Measurements from ENCODE around the gene OR2Y1. TPM values are rescaled to one million over a fixed set of nuclear protein-coding genes. Genes with fewer than 3 reads are reported as not detected.
"Not testable (repeated sequence)": the region's sequence is repeated elsewhere in the genome, so short reads cannot be mapped to it uniquely, and the experiment has no call there.

Gene OR2Y1
- total and polyA plus RNA-seq, 3 donors from 2014 or later, result not detected

DNA sequence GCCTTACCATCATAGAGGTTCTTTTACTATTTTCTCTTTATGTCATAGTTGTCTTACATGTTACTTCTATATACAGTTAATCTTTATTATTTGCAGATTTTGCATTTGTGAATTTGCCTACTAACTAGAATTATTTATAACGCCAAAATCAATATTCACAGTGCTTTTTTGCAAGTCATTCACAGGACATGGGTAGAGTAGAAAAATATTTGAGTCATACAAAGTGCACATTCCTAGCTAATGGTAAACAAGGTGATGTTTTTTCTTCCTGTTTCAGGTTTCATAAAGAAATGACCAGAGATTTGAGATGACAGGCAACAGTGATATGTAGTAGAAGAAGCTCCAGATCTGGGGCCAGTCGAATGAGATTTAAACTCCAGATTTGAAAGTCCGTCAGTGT, 30.0 kb upstream of the OR2Y1 start:
- no peak for DNase-seq
- no peak for TF ChIP-seq POLR2A (IDR thresholded peaks at IDR 0.05)
- TF ChIP-seq, protein P1, sequence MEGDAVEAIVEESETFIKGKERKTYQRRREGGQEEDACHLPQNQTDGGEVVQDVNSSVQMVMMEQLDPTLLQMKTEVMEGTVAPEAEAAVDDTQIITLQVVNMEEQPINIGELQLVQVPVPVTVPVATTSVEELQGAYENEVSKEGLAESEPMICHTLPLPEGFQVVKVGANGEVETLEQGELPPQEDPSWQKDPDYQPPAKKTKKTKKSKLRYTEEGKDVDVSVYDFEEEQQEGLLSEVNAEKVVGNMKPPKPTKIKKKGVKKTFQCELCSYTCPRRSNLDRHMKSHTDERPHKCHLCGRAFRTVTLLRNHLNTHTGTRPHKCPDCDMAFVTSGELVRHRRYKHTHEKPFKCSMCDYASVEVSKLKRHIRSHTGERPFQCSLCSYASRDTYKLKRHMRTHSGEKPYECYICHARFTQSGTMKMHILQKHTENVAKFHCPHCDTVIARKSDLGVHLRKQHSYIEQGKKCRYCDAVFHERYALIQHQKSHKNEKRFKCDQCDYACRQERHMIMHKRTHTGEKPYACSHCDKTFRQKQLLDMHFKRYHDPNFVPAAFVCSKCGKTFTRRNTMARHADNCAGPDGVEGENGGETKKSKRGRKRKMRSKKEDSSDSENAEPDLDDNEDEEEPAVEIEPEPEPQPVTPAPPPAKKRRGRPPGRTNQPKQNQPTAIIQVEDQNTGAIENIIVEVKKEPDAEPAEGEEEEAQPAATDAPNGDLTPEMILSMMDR (IDR thresholded peaks at IDR 0.05), result no peak
- 74 to 90% methylated on average over 3 of the region's 3 CpGs for WGBS, 2 donors
- Histone ChIP-seq H3K4me1 (no peaks in the 10 kb centered on the region), H3K27me3 (no peaks in the 10 kb centered on the region), H3K9me3 (no peaks in the 10 kb centered on the region), H3K36me3 (ENCODE audit: low read depth, missing control alignments) (no peaks in the 10 kb centered on the region), H3K4me3 (no peak overlapping the region), H3K27ac (no peak overlapping the region)
- intact Hi-C loops (cut with DNase I; ENCODE audit: low total_unique reads), result no loop called here

DNA sequence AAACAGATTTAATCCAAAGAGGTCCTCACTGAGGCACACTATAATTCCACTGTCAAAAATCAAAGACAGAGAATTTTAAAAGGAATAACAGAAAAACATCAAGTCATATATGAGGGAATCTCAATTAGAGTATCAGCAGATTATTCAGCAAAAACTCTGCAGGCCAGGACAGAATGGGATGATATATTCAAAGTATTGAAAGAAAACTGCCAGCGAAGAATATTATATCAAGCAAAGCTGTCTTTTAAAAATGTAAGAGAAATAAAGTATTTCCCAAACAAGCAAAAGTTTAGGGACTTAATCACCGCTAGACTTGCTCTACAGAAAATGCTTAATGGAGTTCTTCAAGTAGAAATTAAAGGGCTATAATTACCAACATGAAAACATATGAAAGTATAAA, 15.7 kb upstream of the OR2Y1 start:
- Histone ChIP-seq H3K27ac (no peak overlapping the region), H3K4me3 (no peak overlapping the region), H3K9me3 (no peaks in the 10 kb centered on the region), H3K27me3 (no peaks in the 10 kb centered on the region), H3K36me3 (ENCODE audit: low read depth, missing control alignments) (no peaks in the 10 kb centered on the region), H3K4me1 (no peaks in the 10 kb centered on the region)
- DNase-seq, result no peak
- 66 to 86% methylated on average over 2 of the region's 2 CpGs for WGBS, 2 donors
- no peak for TF ChIP-seq POLR2A (IDR thresholded peaks at IDR 0.05)
- intact Hi-C loops (cut with DNase I; ENCODE audit: low total_unique reads), result no loop called here

DNA sequence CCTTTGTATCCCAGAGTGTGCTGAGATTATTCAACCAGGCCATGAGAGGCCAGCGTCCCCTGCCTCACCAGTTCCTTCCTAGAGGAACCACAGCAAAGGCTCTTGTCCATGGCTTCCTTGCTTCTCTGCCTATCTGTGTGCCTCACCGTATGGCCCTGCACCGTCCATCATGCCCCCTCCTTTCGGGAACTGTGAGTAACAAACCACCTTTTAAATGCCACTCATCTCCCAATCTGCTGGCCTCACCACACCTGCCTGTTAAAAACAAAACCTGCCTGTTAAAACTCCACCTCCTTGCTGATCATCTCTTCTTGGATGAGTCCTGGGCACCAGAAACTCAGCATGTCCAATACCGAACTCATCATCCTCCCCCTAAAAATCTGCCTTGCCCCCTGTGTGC, 4.4 kb upstream of the OR2Y1 start:
- H3K27ac ChIP-seq, result no peak overlapping the region
- intact Hi-C loops (cut with DNase I; ENCODE audit: low total_unique reads), result no loop called here
- H3K9me3 ChIP-seq, result no peaks in the 10 kb centered on the region
- H3K4me3 ChIP-seq, result no peak overlapping the region
- H3K4me1 ChIP-seq, result no peaks in the 10 kb centered on the region
- DNase-seq, result no peak
- 81 to 85% methylated on average over 5 of the region's 5 CpGs for WGBS, 2 donors
- TF ChIP-seq, protein P1 (IDR thresholded peaks at IDR 0.05), result no peak
- TF ChIP-seq POLR2A (IDR thresholded peaks at IDR 0.05), result no peak
- H3K27me3 ChIP-seq, result no peaks in the 10 kb centered on the region
- no peaks in the 10 kb centered on the region for H3K36me3 ChIP-seq (ENCODE audit: low read depth, missing control alignments)

DNA sequence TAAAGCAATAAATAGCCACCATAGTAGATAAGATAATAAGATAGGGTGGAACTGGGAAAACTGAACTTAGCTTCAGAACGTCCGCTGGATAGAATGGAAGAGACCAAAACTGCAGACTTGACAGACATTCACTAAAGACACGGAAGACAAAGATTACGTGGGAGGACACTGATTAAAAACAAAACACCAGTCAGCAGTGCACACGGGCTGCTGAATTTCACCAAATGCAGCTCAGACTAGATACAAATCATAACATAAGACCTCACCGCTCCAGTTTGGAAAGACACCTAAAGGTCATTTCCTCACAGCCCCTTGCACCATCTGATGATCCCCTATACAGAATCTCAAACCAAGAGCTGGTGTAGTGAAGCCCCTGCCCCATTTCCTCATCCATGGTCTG, 2.9 kb upstream of the OR2Y1 start:
- intact Hi-C loops (cut with DNase I; ENCODE audit: low total_unique reads), result no loop called here
- no peak overlapping the region for H3K4me3 ChIP-seq
- no peak for DNase-seq
- TF ChIP-seq, protein P1 (IDR thresholded peaks at IDR 0.05), result no peak
- no peak for TF ChIP-seq POLR2A (IDR thresholded peaks at IDR 0.05)
- 34 to 39% methylated on average over 6 of the region's 6 CpGs for WGBS, 2 donors
- H3K27me3 ChIP-seq, result no peaks in the 10 kb centered on the region
- no peak overlapping the region for H3K27ac ChIP-seq
- no peaks in the 10 kb centered on the region for H3K36me3 ChIP-seq (ENCODE audit: low read depth, missing control alignments)
- no peaks in the 10 kb centered on the region for H3K4me1 ChIP-seq
- H3K9me3 ChIP-seq, result no peaks in the 10 kb centered on the region

DNA sequence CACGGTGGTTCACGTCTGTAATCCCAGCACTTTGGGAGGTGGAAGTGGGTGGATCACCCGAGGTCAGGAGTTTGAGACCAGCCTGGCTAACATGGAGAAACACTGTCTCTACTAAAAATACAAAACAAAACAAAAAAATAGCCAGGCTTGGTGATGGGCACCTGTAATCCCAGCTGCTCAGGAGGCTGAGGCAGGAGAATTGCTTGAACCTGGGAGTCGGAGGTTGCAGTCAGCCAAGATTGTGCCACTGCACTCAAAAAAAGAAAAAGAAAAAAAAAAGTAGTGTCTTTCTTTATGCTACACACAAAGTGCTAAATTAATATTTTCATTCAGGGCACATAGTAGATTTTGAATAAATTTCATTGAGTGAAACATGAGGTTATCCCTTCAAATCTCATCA, 1.1 kb upstream of the OR2Y1 start:
- H3K27me3 ChIP-seq; intact Hi-C loops (cut with DNase I; ENCODE audit: low total_unique reads): not testable (repeated sequence)
- 86 to 87% methylated on average over 4 of the region's 4 CpGs for WGBS, 2 donors

DNA sequence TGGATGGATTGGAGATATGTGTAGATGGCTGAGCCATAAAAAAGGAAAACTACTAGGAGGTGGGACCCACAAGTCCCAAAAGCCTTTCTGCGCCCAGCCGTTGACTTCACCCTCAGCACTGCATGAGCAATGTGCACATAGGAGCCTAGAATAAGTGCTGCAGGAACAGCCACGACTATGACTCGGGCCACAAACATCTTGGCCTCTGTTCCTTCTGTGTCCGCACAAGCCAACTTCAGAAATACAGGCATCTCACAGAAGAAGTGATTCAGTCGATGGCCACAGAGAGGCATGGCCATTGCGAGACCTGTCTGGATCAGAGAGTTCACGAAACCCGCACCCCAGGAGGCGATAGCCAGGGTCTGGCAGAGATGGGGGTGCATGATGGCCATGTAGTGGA, 587 bp downstream of the OR2Y1 start:
- 94 to 95% methylated on average over 10 of the region's 10 CpGs for WGBS, 2 donors
- no peak for DNase-seq
- intact Hi-C loops (cut with DNase I; ENCODE audit: low total_unique reads), result no loop called here
- Histone ChIP-seq H3K27me3 (no peaks in the 10 kb centered on the region), H3K36me3 (ENCODE audit: low read depth, missing control alignments) (no peaks in the 10 kb centered on the region), H3K4me3 (no peak overlapping the region), H3K9me3 (no peaks in the 10 kb centered on the region), H3K4me1 (no peaks in the 10 kb centered on the region), H3K27ac (no peak overlapping the region)
- no peak for TF ChIP-seq POLR2A (IDR thresholded peaks at IDR 0.05)
- TF ChIP-seq, protein P1 (IDR thresholded peaks at IDR 0.05), result no peak

More for the DNA sequence above, 1.1 kb upstream of the OR2Y1 start:
- not testable (repeated sequence) for H3K27ac ChIP-seq; H3K4me3 ChIP-seq; H3K4me1 ChIP-seq; H3K36me3 ChIP-seq (ENCODE audit: low read depth, missing control alignments); H3K9me3 ChIP-seq; DNase-seq
